ENCODE measurements around the gene ABCA4. TPM values are rescaled to one million over a fixed set of nuclear protein-coding genes. Genes with fewer than 3 reads are reported as not detected.

ABCA4 gene
- total RNA-seq, 1 experiment from 2014 or later, result 0.15 TPM

- no peak for DNase-seq (ENCODE audit: low read depth)
These were observed 16.0 kb downstream of the ABCA4 start for GRCh38 chr1:94104776-94105580.

GRCh38 chr1:94104127-94104684 lies 16.7 kb downstream of the ABCA4 start:
- no peak for DNase-seq (ENCODE audit: low read depth)

DNA sequence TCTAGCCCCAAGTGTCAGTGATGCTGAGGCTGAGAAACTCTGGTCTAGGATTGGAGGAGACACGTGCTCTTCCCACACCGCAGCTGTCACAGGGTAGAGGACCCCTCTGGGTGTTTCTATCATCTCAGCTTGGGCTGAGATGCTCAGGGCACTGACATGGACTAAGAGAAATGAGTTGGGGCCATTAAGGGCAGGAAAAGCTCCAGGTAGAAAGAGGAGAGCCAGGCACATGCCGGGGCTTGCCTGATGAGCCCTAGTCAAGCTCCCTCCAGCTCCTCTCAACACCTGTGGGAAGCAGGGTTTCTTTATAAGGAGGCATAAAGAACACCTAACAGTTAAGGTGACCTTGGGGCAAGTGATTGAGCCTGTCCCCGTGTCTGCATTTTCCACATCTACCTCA lies 17.3 kb downstream of the ABCA4 start:
- DNase-seq (ENCODE audit: low read depth), result no peak

- DNase-seq (ENCODE audit: low read depth), result peak; percentile 61
These were observed 19.1 kb downstream of the ABCA4 start for GRCh38 chr1:94101613-94102525.

- peak; percentile 71 for DNase-seq (ENCODE audit: low read depth)
These were observed 19.9 kb downstream of the ABCA4 start for GRCh38 chr1:94100785-94101612.

GRCh38 chr1:94100129-94100784 lies 20.7 kb downstream of the ABCA4 start:
- no peak for DNase-seq (ENCODE audit: low read depth)

DNA sequence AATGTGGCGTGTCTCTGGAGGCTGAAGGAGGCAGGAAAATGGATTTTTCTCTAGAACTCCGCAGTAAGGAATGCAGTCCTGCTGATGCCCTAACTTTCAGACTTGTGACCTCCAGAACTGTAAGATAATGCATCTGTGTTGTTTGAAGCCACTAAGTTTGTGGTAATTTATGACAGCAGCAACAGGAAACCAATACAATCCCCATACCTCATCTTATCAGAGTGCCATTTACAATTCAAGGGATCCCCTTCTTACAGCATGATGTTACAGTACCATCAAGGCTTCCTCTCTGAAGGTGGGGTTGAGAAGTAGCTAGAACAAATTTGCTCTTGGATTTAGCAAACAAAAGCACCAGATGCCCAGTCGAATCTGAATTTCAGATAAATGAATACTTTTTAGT lies 21.6 kb downstream of the ABCA4 start:
- no peak for DNase-seq (ENCODE audit: low read depth)

GRCh38 chr1:94098585-94099111 lies 22.3 kb downstream of the ABCA4 start:
- DNase-seq (ENCODE audit: low read depth), result no peak

DNA sequence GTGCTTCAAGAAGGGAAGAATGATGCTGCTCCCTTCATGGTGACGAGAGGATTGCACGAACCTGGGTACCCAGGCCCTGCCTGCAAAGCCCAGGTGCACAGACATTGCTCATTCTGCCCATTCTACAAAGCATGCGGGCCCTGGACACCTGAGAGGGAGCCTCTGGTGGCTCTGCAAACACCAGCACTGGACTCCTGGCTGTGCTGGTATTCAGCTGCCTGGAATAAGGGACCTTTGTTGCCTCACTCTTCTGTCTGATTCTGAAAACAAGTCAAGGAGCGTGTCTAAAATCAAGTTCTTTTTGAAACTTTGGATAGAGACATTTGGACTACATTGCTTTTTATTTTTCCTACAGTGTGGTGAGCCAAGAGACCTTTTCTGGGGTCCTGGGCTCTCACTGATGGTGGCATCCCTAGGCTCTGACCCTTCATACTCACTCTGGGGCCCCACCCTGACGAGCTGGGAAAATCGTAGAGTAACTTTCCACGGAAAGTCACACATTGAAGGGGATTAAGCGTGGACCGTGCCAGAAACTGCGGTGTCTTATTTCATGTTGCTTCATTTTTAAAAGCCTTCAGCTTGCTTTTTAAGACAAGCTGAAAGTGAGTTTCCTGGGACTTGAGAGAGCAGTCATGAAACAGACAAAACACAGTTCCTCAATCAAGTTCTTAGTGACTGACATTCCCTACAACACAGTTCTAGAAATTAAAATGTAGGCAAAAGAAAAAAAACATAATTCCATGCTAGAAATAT lies 24.0 kb downstream of the ABCA4 start:
- no peak for DNase-seq (ENCODE audit: low read depth)

GRCh38 chr1:94095744-94096469 lies 25.0 kb downstream of the ABCA4 start:
- DNase-seq (ENCODE audit: low read depth), result no peak

DNA sequence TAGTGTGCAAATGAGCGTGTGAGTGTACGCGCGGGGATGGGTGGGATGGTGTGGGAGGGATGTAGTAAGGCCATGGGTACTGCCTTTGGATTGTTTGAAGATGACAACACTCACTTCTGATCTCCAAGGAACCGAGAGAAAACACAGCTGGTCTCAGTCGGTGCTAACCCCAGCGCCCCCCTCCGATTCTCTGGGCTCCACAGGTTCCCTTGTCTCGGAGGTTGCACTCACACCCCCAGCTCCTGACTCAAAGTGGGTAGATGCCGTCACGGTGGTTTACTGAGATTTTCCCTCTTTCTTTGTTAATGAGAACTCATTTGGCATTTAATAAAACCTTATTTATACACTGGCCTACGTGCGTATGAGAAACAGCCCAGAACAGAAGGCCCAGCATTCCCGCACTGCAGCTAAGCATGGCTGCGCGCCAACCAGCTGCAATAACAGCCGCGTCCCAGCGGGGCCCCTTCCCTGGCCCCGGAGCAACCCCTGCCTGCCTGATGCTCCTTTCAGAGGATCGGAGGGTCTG lies 25.8 kb downstream of the ABCA4 start:
- no peak for DNase-seq (ENCODE audit: low read depth)

- peak; percentile 76 for DNase-seq (ENCODE audit: low read depth)
These were observed 26.4 kb downstream of the ABCA4 start for GRCh38 chr1:94094469-94095111.

DNA sequence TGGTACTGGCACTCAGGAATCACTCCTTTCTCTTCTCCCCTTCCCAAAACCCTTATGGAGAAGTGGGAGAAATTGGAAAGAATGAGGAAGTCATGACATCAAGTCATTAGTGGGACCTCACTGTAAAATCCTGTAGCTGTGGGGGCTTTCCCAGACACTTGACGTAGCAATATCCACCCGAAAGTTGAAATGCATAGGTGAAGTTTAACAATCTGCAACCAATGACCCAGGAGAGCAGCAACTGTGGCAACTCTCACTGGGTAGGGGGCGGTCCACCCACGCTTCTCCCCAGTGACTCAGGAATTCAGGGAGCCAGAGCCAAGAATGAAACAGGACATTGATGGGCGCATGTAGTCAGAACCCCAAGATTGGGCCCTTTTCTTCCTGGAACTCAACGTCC lies 27.0 kb downstream of the ABCA4 start:
- peak; percentile 54 for DNase-seq (ENCODE audit: low read depth)

DNA sequence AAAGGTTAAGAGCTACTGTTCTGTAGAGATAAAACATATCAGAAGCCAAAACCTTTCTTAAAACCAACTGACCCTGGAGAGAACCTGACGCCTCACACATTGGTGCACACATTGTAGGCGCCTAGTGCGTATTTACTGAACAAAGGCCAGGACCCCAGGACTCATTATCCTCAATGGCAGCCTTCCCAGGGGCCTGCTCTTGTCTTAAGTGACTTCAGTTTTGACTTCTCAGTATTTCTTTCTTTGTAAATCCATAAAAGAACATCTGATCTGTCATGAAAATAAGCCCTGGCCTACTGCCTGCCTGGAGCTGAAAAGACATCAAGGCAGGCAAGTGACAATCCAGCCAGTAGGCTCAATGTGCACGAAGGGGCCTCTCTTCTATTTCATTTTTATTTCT lies 27.6 kb downstream of the ABCA4 start:
- no peak for DNase-seq (ENCODE audit: low read depth)

DNA sequence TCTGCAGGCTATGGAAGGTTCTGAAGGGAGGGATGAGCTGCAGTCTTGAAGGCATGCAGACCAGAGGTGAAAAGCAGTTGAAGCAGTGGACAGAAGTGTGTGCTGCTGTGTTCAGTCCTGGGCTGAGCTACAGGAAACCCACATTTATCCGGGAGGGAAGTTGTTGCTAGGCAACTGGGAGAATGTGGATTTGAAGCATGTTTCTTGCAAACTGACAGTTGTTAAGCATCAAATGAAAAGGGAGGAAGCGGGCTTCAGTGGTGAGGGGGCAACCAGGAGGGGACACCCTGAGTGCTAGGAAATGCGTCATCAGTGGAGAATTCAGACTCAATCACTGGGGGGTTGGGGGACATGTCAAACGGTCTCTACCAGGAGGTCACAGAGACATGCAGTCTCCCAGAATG lies 28.7 kb downstream of the ABCA4 start:
- DNase-seq (ENCODE audit: low read depth), result peak; percentile 72

- no peak for DNase-seq (ENCODE audit: low read depth)
These were observed 30.2 kb downstream of the ABCA4 start for GRCh38 chr1:94090761-94091160.

DNA sequence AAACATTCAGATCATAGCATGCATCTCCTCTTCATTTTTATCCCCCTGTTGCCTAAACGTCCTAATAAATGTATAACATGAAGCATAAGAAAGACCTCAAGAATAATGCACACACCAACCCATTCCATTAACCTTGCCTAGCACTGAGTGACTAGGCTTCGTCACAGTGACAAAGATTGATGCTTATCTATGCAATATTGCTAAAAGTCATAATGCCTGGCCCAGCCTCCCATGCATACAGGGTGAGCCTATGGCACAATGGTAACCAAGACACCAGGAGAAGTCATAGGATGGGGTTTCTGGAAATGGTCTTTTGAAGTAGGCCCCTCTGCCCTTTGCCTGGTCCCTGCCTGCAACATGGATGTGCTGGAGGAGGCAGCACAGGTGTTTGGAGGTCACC lies 33.8 kb downstream of the ABCA4 start:
- no peak for DNase-seq (ENCODE audit: low read depth)

DNA sequence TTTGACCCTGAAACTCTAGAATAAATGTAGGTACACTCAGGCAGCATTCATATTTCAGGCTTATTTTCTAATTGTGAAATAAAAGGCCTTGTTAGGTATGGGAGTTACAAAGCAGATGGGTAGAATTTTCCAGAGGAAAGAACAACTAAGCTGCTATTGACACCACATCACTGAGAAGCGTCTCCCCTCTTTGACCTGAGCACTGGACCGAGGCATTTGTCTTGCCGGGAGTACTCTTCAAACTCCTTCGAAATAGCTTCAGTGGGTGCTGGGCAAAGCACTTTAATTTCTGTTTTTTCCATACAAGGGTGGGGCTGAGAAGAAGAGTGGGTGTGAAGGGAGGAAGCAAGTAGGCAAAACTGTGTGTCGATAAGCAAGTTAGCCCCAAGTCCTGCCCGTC lies 36.4 kb downstream of the ABCA4 start:
- no peak for DNase-seq (ENCODE audit: low read depth)

- DNase-seq (ENCODE audit: low read depth), result no peak
These were observed 36.9 kb downstream of the ABCA4 start for GRCh38 chr1:94084085-94084484.
